HG03175 (cell line): ENCODE data around the gene P2RX1.
"Not testable (repeated sequence)": the region's sequence is repeated elsewhere in the genome, so short reads cannot be mapped to it uniquely, and the experiment has no call there.

Experiments
- ATAC-seq: cut with Tn5 transposase; IDR thresholded peaks from one replicate; pipeline ENCODE4 v1.9.1; 2021; ENCODE audit warnings: mild to moderate bottlenecking, moderate library complexity; ENCODE audit not compliant: unreplicated experiment

Gene P2RX1

DNA sequence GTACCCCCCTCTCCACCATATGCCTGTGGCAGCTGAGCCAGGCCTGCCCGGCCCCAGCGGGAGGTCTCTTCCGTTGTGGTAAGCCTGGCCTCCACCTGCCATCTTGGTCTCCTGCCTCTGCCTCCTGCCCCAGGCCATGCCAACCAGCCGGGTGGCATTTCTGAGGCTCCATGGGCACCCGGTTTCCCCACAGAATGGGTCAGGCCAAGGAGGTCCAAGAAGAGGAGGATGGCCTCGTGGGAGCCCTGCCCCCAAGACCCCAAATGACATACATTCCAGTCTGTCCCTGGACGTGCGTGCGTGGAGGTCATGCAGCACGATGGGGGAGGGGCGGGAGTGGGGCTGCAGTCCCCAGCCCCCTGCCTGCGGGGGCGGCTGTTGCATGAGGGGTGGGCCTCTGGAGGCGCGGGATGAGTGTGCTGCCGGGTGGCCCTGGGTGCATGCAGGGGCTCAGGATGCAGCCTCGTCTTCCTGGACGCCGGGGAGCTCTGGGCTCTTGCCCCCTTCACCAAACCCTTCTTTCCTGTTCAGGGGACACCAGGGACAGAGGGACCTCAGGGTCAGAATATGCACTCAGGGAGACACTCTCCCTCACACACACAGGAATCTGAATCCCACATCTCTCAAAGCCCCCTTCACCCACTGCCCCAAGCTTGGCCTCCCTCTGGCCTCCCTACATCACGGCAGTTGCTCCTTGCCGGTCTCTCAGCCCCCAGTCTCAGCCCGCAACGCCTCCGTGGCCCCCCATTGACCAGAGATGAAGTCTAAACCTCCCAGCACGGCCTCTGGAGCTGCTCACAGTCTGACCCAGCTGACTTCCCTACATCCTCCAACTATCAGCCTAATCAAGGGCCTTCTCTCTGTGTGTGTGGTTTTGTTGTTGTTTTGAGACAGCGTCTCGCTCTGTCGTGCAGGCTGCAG lies 54.2 kb downstream of the P2RX1 start:
- no peak for ATAC-seq

DNA sequence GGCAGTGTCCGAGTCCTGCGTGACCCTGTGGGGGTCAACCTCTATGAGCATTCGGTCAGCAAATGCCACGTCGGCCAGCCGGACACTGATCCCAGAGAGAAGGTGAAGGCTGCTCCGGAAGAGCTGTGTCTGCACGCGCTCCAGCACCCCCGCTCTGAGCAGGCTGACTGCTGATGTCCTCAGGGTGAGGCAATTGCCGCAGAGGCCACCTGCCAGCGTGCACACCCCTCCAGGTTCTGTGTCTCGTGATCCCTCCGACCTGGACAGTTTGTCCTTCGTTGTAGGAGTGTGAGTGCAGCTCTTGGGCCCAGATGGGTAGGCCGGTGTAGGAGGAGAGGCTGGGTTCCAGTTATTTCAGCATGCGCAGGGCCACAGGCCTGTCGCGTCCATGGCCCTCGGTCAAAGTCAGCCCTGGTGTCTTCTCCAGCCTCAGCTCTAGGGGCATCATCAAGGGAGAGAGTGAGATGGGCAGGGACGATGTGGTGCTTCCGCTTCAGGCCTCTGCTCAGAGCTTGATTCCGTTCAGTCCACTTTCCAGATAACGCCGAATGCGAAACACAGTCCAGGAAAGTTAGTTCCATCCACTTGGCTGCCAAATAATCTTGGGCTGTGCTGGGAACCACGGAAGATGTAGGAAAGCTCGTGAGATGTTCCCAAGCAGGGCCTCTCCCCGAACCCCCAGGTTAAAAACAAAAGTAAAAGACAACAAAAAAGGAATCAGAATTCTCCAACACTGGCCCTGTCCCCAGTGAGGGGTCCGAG lies 55.1 kb downstream of the P2RX1 start:
- ATAC-seq: no peak

DNA sequence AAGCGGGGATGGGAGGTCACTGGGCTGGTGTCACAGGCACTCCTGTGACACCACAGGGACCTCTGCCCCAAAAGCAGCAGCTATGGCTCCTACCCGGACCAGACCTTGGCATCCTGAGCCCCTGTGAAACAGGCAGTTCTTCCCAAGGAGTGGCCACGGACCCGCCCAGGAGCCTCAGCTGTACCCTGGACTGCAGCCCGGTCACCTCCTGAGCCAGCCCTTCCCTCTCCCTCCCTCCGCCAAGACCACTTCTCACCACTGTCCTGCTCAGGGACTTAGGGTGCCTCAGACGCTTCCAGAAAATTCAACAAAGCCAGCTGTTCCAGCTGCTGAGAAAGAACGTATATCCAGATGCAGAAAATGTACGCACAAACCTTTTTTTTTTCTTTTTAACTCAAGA lies 56.3 kb downstream of the P2RX1 start:
- ATAC-seq: no peak

DNA sequence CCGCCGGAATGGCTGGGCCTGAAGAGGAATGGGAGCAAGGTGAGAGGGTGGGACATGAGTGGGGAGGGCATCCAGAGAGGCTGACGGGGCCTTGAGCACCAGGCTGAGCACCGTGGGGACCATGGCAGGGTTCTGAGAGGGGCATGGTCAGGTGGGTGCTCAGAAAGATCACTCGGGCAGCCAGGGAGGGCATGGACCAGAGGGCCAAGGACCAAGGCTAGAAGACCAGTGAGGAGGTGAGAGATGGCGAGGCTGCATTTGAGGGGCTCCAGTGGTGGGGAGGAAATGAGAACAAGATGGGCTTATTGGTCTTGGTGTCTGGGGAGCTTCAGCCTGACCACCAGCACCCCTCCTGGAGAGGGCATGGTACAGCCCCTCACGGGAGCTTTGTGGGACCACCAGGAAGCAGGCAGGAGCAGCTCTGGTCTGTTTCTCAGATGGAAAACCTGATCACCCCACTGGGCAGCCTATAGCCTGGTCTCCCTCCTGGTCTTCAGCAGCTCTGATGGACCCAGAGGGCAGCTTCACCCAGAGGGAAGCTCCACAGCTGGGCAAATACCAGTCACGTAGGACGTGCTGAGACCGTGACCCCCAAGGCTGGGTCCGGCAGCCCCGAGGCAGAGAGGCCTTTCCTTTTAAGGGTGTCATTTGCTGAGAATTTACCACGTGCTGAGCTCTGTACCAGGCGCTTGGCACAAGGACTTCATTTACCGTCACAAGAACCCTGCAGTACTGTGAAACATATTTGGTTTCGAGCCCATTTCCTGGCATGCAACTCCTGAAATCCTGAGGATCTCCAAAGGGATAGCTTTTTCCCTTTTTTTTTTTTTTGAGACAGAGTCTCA lies 58.8 kb downstream of the P2RX1 start:
- ATAC-seq: no peak

DNA sequence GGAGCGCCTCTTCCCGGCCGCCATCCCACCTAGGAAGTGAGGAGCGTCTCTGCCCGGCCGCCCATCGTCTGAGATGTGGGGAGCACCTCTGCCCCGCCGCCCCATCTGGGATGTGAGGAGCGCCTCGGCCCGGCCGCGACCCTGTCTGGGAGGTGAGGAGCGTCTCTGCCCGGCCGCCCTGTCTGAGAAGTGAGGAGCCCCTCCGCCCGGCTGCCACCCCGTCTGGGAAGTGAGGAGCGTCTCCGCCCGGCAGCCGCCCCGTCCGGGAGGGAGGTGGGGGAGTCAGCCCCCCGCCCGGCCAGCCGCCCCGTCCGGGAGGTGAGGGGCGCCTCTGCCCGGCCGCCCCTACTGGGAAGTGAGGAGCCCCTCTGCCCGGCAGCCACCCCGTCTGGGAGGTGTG lies 62.1 kb downstream of the P2RX1 start:
- ATAC-seq: not testable (repeated sequence)

DNA sequence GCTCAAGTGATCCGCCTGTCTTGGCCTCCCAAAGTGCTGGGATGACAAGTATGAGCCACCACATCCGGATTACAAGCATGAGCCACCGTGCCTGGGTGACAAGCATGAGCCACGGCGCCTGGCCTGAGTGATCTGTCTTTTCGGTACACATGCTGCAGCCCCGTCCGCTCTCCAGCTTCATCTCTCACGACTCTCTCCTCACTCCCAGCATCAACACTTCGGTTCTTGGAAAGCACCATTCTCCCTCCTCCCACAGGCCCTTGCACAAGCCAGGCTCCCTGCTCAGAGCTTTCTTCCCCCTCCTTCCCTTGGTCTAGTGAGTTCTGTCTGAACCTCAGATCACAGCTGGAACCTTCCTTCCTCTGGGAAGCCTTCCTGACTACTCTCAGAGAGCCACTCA lies 63.7 kb downstream of the P2RX1 start:
- ATAC-seq: no peak

DNA sequence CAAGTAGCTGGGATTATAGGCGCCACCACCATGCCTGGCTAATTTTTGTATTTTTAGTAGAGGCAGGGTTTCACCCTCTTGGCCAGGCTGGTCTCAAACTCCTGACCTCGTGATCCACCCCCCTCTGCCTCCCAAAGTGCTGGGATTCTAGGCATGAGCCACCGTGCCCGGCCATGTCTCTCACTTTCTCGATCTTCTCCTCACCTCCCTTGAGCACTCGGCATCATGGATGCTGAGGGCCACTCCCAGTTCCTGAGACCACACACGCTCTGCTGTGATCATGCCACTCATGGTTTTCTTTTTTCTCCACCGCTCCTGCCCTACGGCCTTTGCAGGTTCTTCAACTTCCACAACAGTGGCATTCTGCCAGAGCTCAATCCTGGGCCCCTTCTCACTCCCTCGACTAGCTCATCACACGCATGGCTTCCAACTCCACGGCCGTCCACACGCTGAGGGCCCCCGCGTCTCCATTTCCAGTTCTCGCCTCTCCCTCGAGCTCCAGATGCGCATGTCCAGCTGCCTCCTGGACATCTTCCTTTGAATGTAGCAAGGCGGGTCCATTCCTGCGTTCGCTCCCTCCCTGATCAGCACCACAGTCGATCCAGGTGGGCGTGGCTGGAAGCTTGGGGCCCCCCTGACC lies 64.7 kb downstream of the P2RX1 start:
- ATAC-seq: no peak

DNA sequence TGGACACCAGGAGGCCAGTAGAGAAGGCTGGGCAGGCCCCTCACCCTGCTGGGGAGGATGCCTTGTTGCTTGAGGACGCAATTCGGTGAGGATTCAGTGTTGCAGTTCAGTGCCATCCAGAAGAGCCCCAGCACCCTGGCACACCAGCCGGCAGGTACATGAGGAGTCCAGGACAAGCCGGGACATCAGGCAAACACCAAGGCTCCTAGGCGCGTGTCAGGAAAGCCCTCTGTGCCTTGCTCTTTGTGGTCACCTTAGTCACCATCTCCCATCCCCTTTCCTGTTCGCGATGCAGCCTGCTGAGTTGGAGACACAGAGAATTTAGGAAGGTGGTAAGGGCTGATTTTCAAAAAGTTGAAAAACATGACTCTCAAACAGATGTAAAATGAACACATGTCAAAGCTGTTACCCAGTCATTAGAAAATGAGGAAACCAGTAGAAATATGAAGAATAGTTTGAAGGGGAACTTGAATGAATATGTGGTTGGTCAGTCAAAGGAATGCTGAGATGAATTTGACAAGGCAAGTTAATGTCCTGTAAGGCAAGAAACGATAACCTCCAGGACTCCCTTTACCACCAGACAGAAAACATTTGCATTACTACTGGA lies 67.9 kb downstream of the P2RX1 start:
- ATAC-seq: no peak

DNA sequence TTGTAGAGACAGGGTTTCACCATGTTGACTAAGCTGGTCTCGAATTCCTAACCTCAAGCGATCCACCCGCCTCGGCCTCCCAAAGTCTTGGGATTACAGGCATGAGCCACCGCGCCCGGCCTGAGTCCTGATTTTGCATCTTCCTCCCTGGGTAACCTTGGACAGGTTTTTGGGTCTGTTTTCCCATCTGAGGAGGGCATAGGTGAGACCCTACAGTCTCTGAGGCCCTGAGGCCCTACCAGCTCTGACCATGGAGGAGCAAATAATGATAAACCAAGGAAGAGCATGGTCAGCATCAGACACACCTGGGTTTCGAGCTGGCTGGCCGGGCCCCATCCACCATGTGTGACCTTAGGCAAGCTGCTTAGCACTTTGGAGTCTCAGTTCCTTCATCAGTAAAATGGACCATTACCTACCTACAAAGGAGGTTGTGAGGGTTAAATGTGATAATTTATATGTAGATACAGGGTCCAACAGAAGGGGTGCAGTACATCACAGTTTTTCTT lies 69.0 kb downstream of the P2RX1 start:
- ATAC-seq: no peak
